Esophagus muscularis mucosa (tissue), 4 donors: ENCODE data around the gene TOM1L2. TPM values are rescaled to one million over a fixed set of nuclear protein-coding genes. Genes with fewer than 3 reads are reported as not detected.

Experiments used
- DNase-seq: peaks from one replicate; pipeline ENCODE4 v3.0.0-alpha.2; 2017; ENCODE audit errors: extremely low spot score
- H3K27ac ChIP-seq, 4 donors: fragments of 200-600 bp; sonication (generic); replicated peaks in 1 of 4; 1 replicate in 3 of 4; 2 replicates in 1 of 4; pipeline ENCODE4 v1.5.1; 2016 to 2019; ENCODE audit warnings: mild to moderate bottlenecking in 1 of 4
- H3K27me3 ChIP-seq, 4 donors: fragments of 200-600 bp; sonication (generic); one replicate each; pipeline versions ENCODE4 v1.5.1 to v1.6.0; 2016 to 2019
- H3K36me3 ChIP-seq, 4 donors: fragments of 200-600 bp; sonication (generic); one replicate each; pipeline ENCODE4 v1.5.1; 2016 to 2019
- H3K4me1 ChIP-seq, 4 donors: fragments of 200-600 bp; sonication (generic); one replicate each; pipeline ENCODE4 v1.5.1; 2016 to 2019
- H3K4me3 ChIP-seq, 4 donors: fragments of 200-600 bp; sonication (generic); 1 replicate in 2 of 4; 2 replicates in 2 of 4; pipeline ENCODE4 v1.5.1; 2016 to 2019; ENCODE audit warnings: mild to moderate bottlenecking in 4 of 4, moderate library complexity in 1 of 4
- H3K9me3 ChIP-seq, 4 donors: fragments of 200-600 bp; sonication (generic); 1 replicate in 3 of 4; 2 replicates in 1 of 4; pipeline ENCODE4 v1.5.1; 2016 to 2019
- CTCF ChIP-seq, 3 experiments: fragments of 200-600 bp in 2 of 3; fragments of 450-650 bp in 1 of 3; sonication (generic) in 2 of 3; IDR thresholded peaks; one replicate each; pipeline ENCODE4 v1.5.1; 2017 to 2019; ENCODE audit warnings: antibody characterized with exemption in 3 of 3, mild to moderate bottlenecking in 2 of 3, moderate library complexity in 1 of 3
- EP300 ChIP-seq: sonication (generic); formaldehyde crosslinking; IDR thresholded peaks from one replicate; pipeline ENCODE4 v1.6.1; 2017; ENCODE audit warnings: antibody characterized with exemption
- POLR2A ChIP-seq: fragments of 450-650 bp; IDR thresholded peaks from one replicate; pipeline ENCODE4 v1.6.1; 2017; ENCODE audit warnings: antibody characterized with exemption, moderate library complexity, mild to moderate bottlenecking, low read depth
- POLR2AphosphoS5 ChIP-seq, 2 donors: sonication (generic); formaldehyde crosslinking; IDR thresholded peaks; one replicate each; pipeline ENCODE4 v1.6.1; 2017; ENCODE audit warnings: antibody characterized with exemption in 2 of 2
- whole genome bisulfite sequencing: methylation state at CpG from one replicate; pipeline ENCODE4 v1.1.5; 2018; 5-methylcytosine and 5-hydroxymethylcytosine counted together
- intact Hi-C: fragments of 100-400 bp; cut with DNase I; formaldehyde crosslinking; loops from one replicate; pipeline ENCODE4 v1.15.1; 2023
- total RNA-seq, 4 donors: library from RNA; depleted of rRNA; stranded (reverse); fragments of >200 nt; gene quantifications; one replicate each; pipeline versions ENCODE4 v1.1.0 to v1.2.1, GENCODE V29; 2016

TOM1L2 gene
- total RNA-seq, 4 donors from 2014 or later = 64.4 to 96.9 (median 75.0) TPM

- DNase-seq = no peak
- no peaks in the 10 kb centered on the region for H3K27me3 ChIP-seq
- 17% methylated on average over 23 of the region's 25 CpGs for WGBS
- TF ChIP-seq EP300 (no peak), POLR2AphosphoS5 (IDR thresholded peaks at IDR 0.05) (no peak), CTCF (IDR thresholded peaks at IDR 0.05) (no peak), POLR2A (no peak)
- H3K4me1 ChIP-seq = peaks cover 66 to 93% (median 91%) of the 10 kb centered on the region in 4 donors
- intact Hi-C loops = no loop called here
- H3K27ac ChIP-seq = peak overlapping the region; percentile 95 to 100 (median 99)
- H3K9me3 ChIP-seq = no peaks in the 10 kb centered on the region
- no peaks in the 10 kb centered on the region for H3K36me3 ChIP-seq
- H3K4me3 ChIP-seq = peak overlapping the region; percentile 71 to 97 (median 87)
Observed at GRCh38 chr17:17835415-17836249, 136.6 kb downstream of the TOM1L2 start.

- Histone ChIP-seq H3K27ac (peak overlapping the region; percentile 95 to 100 (median 99)), H3K4me3 (peak overlapping the region in 2 of 4 donors; percentile 86 to 97), H3K9me3 (no peaks in the 10 kb centered on the region), H3K36me3 (peaks cover 0 to under 1% (median 0%) of the 10 kb centered on the region in 4 donors), H3K4me1 (peaks cover 63 to 94% (median 90%) of the 10 kb centered on the region in 4 donors), H3K27me3 (no peaks in the 10 kb centered on the region)
- TF ChIP-seq EP300 (no peak), POLR2AphosphoS5 (IDR thresholded peaks at IDR 0.05) (no peak), CTCF (IDR thresholded peaks at IDR 0.05) (no peak), POLR2A (no peak)
- WGBS = 78% methylated on average over 3 of the region's 4 CpGs
- DNase-seq = no peak
- intact Hi-C loops = no loop called here
Observed at GRCh38 chr17:17834974-17835373, 137.2 kb downstream of the TOM1L2 start.

- no peak for DNase-seq
- Histone ChIP-seq H3K36me3 (peaks cover 0 to 4% (median 0%) of the 10 kb centered on the region in 4 donors), H3K27me3 (no peaks in the 10 kb centered on the region), H3K9me3 (no peaks in the 10 kb centered on the region), H3K4me3 (no peak overlapping the region), H3K4me1 (peaks cover 53 to 90% (median 82%) of the 10 kb centered on the region in 4 donors), H3K27ac (peak overlapping the region; percentile 95 to 100 (median 99))
- 81% methylated on average over 8 of the region's 8 CpGs for WGBS
- TF ChIP-seq POLR2AphosphoS5 (IDR thresholded peaks at IDR 0.05) (no peak), EP300 (no peak), POLR2A (no peak), CTCF (IDR thresholded peaks at IDR 0.05) (no peak)
- intact Hi-C loops = no loop called here
Observed at GRCh38 chr17:17833658-17834357, 138.4 kb downstream of the TOM1L2 start.

GRCh38 chr17:17832032-17832363 lies 140.2 kb downstream of the TOM1L2 start:
- Histone ChIP-seq H3K27ac (peak overlapping the region in 3 of 4 donors; percentile 42 to 72 (median 71)), H3K4me1 (peaks cover 35 to 81% (median 76%) of the 10 kb centered on the region in 4 donors), H3K36me3 (peaks cover 0 to 8% (median 0%) of the 10 kb centered on the region in 4 donors), H3K4me3 (no peak overlapping the region), H3K27me3 (no peaks in the 10 kb centered on the region), H3K9me3 (no peaks in the 10 kb centered on the region)
- no peak for DNase-seq
- intact Hi-C loops = no loop called here
- TF ChIP-seq POLR2AphosphoS5 (IDR thresholded peaks at IDR 0.05) (no peak), EP300 (no peak), CTCF (IDR thresholded peaks at IDR 0.05) (no peak), POLR2A (no peak)
- 78% methylated on average over 2 of the region's 2 CpGs for WGBS
